Tibial nerve (tissue), 4 donors: ENCODE data around the gene CCDC57. TPM values are rescaled to one million over a fixed set of nuclear protein-coding genes. Genes with fewer than 3 reads are reported as not detected.

Experiments
- DNase-seq, 2 donors: peaks; one replicate each; pipeline ENCODE4 v3.0.0-alpha.2; 2019; ENCODE audit warnings: low spot score in 2 of 2
- H3K27ac ChIP-seq, 4 donors: fragments of 200-600 bp; sonication (generic) in 3 of 4; one replicate each; pipeline ENCODE4 v1.5.1; 2017 to 2019; ENCODE audit warnings: mild to moderate bottlenecking in 1 of 4
- H3K27me3 ChIP-seq, 2 donors: fragments of 200-600 bp; sonication (generic) in 1 of 2; one replicate each; pipeline versions ENCODE4 v1.5.1 to v1.6.0; 2017 to 2019
- H3K36me3 ChIP-seq, 3 donors: fragments of 200-600 bp; sonication (generic); one replicate each; pipeline ENCODE4 v1.5.1; 2018 to 2019
- H3K4me1 ChIP-seq, 4 donors: fragments of 200-600 bp; sonication (generic) in 3 of 4; one replicate each; pipeline ENCODE4 v1.5.1; 2017 to 2019
- H3K4me3 ChIP-seq, 4 donors: fragments of 200-600 bp; sonication (generic) in 3 of 4; one replicate each; pipeline ENCODE4 v1.5.1; 2017 to 2019; ENCODE audit warnings: mild to moderate bottlenecking in 1 of 4, moderate library complexity in 1 of 4
- H3K9me3 ChIP-seq, 4 donors: fragments of 200-600 bp; sonication (generic) in 3 of 4; one replicate each; pipeline ENCODE4 v1.5.1; 2017 to 2019
- EP300 ChIP-seq, 2 donors: sonication (generic); formaldehyde crosslinking; IDR thresholded peaks; one replicate each; pipeline ENCODE4 v1.6.1; 2017; ENCODE audit warnings: antibody characterized with exemption in 2 of 2, mild to moderate bottlenecking in 1 of 2
- POLR2A ChIP-seq, 2 donors: fragments of 450-650 bp; IDR thresholded peaks; one replicate each; pipeline ENCODE4 v1.6.1; 2017; ENCODE audit warnings: antibody characterized with exemption in 2 of 2, mild to moderate bottlenecking in 2 of 2, moderate library complexity in 2 of 2
- WGBS, 2 donors: methylation state at CpG; one replicate each; pipeline ENCODE4 v1.1.5; 2018; 5-methylcytosine and 5-hydroxymethylcytosine counted together
- total RNA-seq, 4 donors: library from RNA; depleted of rRNA; stranded (reverse); fragments of >200 nt; gene quantifications; one replicate each; pipeline ENCODE4 v1.1.0, GENCODE V29; 2016
- TF ChIP-seq, protein P1 (sequence below), 5 experiments: fragments of 200-600 bp in 3 of 5; fragments of 450-650 bp in 2 of 5; sonication (generic) in 3 of 5; IDR thresholded peaks; one replicate each; pipeline ENCODE4 v1.5.1; 2016 to 2019; ENCODE audit warnings: antibody characterized with exemption in 5 of 5, mild to moderate bottlenecking in 3 of 5, moderate library complexity in 2 of 5

Gene CCDC57
- total RNA-seq, 4 donors from 2014 or later = 33.5 to 91.2 (median 47.9) TPM

DNA sequence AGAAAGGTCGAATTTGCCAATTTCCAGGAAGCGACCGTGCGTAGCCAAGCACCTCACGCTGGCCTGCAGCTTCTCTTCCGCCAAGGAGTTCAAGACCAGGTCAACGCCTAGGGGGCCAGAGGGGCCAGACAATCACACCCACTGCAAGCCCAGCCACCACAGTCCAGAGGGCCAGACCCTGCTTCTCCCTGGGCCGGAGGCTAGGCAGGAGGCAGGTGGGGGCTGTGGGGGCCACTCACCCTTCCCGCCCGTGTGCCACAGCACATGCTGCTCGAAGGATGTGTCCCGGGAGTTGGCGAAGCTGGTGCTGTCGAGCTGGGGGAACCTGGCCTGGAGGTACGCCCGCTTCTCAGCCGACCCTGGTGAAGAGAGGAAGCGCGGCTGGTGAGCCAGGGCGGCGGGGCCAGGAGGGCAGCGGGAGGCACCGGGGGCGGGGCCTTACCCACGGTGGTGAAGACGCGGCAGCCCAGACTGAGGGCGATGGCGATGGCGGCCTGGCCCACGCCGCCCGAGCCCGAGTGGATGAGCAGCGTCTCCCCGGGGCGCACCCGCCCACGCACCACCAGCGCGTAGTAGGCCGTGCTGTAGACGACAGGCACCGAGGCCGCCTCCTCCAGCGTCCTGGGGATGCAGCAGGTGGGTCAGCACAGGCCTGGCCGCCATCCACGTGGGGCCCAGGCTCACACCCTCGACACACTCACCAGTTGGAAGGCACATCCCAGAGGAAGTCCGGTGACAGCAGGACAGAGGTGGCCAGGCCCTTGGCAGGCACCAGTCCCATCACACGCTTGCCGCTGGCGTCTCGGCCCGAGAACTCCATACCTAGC is 128.9 kb downstream of the CCDC57 start:
- WGBS, 2 donors = 90% methylated on average over 16 to 24 of the region's 55 CpGs
- no peak overlapping the region for H3K4me3 ChIP-seq
- DNase-seq = no peak
- no peak for TF ChIP-seq EP300 (IDR thresholded peaks at IDR 0.05)
- TF ChIP-seq, protein P1, sequence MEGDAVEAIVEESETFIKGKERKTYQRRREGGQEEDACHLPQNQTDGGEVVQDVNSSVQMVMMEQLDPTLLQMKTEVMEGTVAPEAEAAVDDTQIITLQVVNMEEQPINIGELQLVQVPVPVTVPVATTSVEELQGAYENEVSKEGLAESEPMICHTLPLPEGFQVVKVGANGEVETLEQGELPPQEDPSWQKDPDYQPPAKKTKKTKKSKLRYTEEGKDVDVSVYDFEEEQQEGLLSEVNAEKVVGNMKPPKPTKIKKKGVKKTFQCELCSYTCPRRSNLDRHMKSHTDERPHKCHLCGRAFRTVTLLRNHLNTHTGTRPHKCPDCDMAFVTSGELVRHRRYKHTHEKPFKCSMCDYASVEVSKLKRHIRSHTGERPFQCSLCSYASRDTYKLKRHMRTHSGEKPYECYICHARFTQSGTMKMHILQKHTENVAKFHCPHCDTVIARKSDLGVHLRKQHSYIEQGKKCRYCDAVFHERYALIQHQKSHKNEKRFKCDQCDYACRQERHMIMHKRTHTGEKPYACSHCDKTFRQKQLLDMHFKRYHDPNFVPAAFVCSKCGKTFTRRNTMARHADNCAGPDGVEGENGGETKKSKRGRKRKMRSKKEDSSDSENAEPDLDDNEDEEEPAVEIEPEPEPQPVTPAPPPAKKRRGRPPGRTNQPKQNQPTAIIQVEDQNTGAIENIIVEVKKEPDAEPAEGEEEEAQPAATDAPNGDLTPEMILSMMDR (IDR thresholded peaks at IDR 0.05) = no peak
- no peak for TF ChIP-seq POLR2A (IDR thresholded peaks at IDR 0.05)
- H3K36me3 ChIP-seq = peaks cover 7 to 100% (median 53%) of the 10 kb centered on the region in 3 donors
- H3K9me3 ChIP-seq = no peaks in the 10 kb centered on the region
- H3K27ac ChIP-seq = no peak overlapping the region
- peaks cover 0 to 3% (median 0%) of the 10 kb centered on the region in 4 donors for H3K4me1 ChIP-seq
- H3K27me3 ChIP-seq = no peaks in the 10 kb centered on the region

DNA sequence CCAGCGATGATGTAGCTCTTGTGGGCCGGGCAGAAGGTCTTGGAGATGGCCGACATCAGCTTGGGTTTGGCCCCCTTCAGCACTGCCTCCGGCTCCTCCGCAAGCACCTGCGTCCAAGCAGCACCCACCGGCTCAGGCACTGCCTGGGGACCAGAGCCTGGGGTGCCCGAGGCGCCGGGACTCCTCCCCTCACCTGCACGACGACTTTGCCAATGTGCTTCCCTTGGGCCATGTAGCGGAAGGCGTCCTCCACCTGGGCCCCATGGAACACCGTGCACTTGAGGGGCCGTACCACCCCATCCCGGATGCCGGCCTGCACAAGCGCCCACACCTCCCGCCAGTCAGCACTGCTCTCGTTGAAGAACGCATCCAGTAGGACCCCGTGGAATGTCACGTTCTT is 129.6 kb downstream of the CCDC57 start:
- Histone ChIP-seq H3K27ac (no peak overlapping the region), H3K9me3 (no peaks in the 10 kb centered on the region), H3K4me3 (no peak overlapping the region), H3K4me1 (peaks cover 0 to 11% (median 3%) of the 10 kb centered on the region in 4 donors), H3K27me3 (no peaks in the 10 kb centered on the region), H3K36me3 (peaks cover 7 to 98% (median 45%) of the 10 kb centered on the region in 3 donors)
- WGBS, 2 donors = 91 to 93% methylated on average over 17 to 20 of the region's 24 CpGs
- no peak for DNase-seq
- TF ChIP-seq EP300 (IDR thresholded peaks at IDR 0.05) (no peak), POLR2A (IDR thresholded peaks at IDR 0.05) (no peak)
- TF ChIP-seq, protein P1 (IDR thresholded peaks at IDR 0.05) = no peak

DNA sequence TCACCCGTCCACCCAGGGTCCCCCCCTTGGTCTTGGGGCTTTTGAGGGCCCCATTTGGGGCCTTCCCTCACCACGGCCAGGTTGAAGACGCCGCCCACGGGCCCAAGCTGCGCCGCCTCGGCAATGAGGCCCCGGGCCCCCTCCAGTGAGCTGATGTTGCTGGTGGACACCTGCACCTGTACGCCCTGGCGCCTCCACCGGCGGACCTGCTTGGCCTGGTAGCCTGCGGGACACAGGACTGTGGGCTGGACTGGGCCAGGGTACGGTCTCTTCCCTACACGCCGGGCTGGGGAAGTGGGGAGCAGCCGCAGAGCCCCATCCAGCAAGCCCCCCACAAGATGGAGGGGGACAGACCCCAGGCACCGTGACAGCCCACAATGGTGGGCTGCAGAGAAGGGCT is 130.2 kb downstream of the CCDC57 start:
- Histone ChIP-seq H3K27me3 (no peaks in the 10 kb centered on the region), H3K36me3 (peaks cover 7 to 92% (median 41%) of the 10 kb centered on the region in 3 donors), H3K4me3 (no peak overlapping the region), H3K4me1 (peaks cover 0 to 16% (median 5%) of the 10 kb centered on the region in 4 donors), H3K27ac (no peak overlapping the region), H3K9me3 (no peaks in the 10 kb centered on the region)
- TF ChIP-seq EP300 (IDR thresholded peaks at IDR 0.05) (no peak), POLR2A (IDR thresholded peaks at IDR 0.05) (no peak)
- TF ChIP-seq, protein P1 (IDR thresholded peaks at IDR 0.05) = no peak
- no peak for DNase-seq
- WGBS, 2 donors = 86 to 89% methylated on average over 14 to 17 of the region's 19 CpGs

DNA sequence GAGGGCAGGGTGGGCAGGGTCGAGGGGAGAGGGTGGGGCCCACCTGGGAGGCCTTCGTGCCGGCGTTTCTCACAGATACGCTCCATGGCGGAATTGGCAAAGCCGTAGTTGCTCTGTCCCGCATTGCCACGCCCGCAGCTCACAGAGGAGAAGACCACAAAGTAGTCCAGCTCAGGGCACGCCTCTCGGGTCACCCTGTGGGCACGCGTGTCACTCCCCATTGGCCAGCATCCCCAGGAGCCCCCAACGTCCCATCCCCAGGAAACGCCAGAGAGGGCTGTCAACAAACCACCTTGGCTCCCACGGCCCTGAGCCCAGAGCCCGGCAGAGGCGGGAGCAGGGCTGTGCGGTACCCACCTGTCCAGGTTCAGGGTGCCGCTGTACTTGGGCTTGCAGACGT is 130.7 kb downstream of the CCDC57 start:
- 84 to 93% methylated on average over 14 to 17 of the region's 22 CpGs for WGBS, 2 donors
- Histone ChIP-seq H3K9me3 (no peaks in the 10 kb centered on the region), H3K27me3 (no peaks in the 10 kb centered on the region), H3K27ac (no peak overlapping the region), H3K36me3 (peaks cover 7 to 87% (median 38%) of the 10 kb centered on the region in 3 donors), H3K4me3 (no peak overlapping the region), H3K4me1 (peaks cover 0 to 21% (median 5%) of the 10 kb centered on the region in 4 donors)
- DNase-seq = no peak
- TF ChIP-seq EP300 (IDR thresholded peaks at IDR 0.05) = no peak
- TF ChIP-seq, protein P1 (IDR thresholded peaks at IDR 0.05) = no peak
- TF ChIP-seq POLR2A (IDR thresholded peaks at IDR 0.05) = no peak

DNA sequence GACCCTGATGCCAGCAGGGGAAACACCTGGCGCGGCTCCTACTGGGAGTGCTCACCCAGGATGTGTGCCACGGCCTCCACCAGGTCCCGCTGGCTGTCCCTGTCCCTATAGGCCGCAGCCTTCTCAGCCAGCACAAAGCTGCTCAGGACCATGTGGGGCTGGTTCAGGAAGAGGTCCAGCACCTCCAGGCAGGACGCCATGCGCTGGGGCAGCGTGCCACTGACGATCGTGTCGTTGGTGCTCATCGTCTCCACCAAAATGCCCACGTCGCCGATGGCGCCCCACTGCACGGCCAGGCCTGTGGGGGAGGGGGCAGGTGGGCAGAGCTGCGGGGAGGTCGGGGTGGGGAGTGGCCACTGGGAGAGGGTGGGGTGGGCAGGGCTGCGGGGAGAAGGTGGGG is 131.1 kb downstream of the CCDC57 start:
- Histone ChIP-seq H3K36me3 (peaks cover 7 to 83% (median 34%) of the 10 kb centered on the region in 3 donors), H3K4me3 (no peak overlapping the region), H3K9me3 (no peaks in the 10 kb centered on the region), H3K27ac (no peak overlapping the region), H3K4me1 (peaks cover 0 to 22% (median 5%) of the 10 kb centered on the region in 4 donors), H3K27me3 (no peaks in the 10 kb centered on the region)
- WGBS, 2 donors = 95 to 98% methylated on average over 7 to 9 of the region's 20 CpGs
- no peak for TF ChIP-seq POLR2A (IDR thresholded peaks at IDR 0.05)
- TF ChIP-seq, protein P1 (IDR thresholded peaks at IDR 0.05) = no peak
- no peak for TF ChIP-seq EP300 (IDR thresholded peaks at IDR 0.05)
- no peak for DNase-seq
